HepG2 (cell line): ENCODE results near the gene CTNNA3. TPM values are rescaled to one million over a fixed set of nuclear protein-coding genes. Genes with fewer than 3 reads are reported as not detected.

Source experiments
- ATAC-seq: fragments of 200-7000 bp; cut with Tn5 transposase; 3 replicates; pipeline ENCODE4 v1.9.1; 2020; ENCODE audit warnings: mild to moderate bottlenecking, moderate library complexity
- BruUV-seq: library from RNA; stranded (reverse); fragments of 400-500 nt; replicated peaks from 2 replicates; lab custom pipeline; 2021; lab: Mats Ljungman, UMichigan
- CTCF ChIA-PET: fragments of 300-600 bp; formaldehyde crosslinking; extraction: SDS; loops from one replicate; lab custom pipeline; 2021; ENCODE audit warnings: low total read pairs, inconsistent platforms, low intra/inter-chr PET ratio; lab: Yijun Ruan, JAX
- POLR2A ChIA-PET: fragments of 350-600 bp; sonication (Branson Sonifier 250); formaldehyde crosslinking; loops from one replicate; lab custom pipeline; 2020; ENCODE audit warnings: antibody characterized with exemption, inconsistent platforms; lab: Yijun Ruan, JAX
- DNase-seq: peaks from one replicate; pipeline ENCODE4 v3.0.0-alpha.2; 2015; ENCODE audit warnings: low spot score
- FAIRE-seq: peaks from 3 replicates; lab custom pipeline; 2011; peaks lifted over from hg19 to GRCh38; lab: Jason Lieb, UNC
- H2AFZ ChIP-seq: one replicate; pipeline ENCODE4 v1.6.1; 2011; ENCODE audit warnings: low read length, inconsistent platforms
- H3K27ac ChIP-seq: fragments of 300-600 bp; 3 replicates; pipeline ENCODE4 v1.8.0; 2011; ENCODE audit warnings: mixed run types, mild to moderate bottlenecking, mixed read lengths, low read length, inconsistent platforms; ENCODE audit not compliant: insufficient read depth; ENCODE audit errors: extremely low read length
- H3K27me3 ChIP-seq, 2 experiments: fragments of 200-600 bp in 1 of 2; 2 replicates in 1 of 2; 3 replicates in 1 of 2; pipeline versions ENCODE4 v1.6.0 to v1.8.0; 2011; ENCODE audit warnings: low read length in 2 of 2, mild to moderate bottlenecking in 2 of 2, moderate library complexity in 2 of 2, inconsistent platforms in 1 of 2; ENCODE audit not compliant: insufficient read depth in 2 of 2, control insufficient read depth in 1 of 2
- H3K36me3 ChIP-seq, 2 experiments: fragments of 200-600 bp in 1 of 2; replicated peaks in 1 of 2; 2 replicates in 1 of 2; 3 replicates in 1 of 2; pipeline versions ENCODE4 v1.5.1 to v1.8.0; 2011; ENCODE audit warnings: low read length in 2 of 2, inconsistent platforms in 1 of 2; ENCODE audit not compliant: insufficient read depth in 2 of 2, control insufficient read depth in 1 of 2
- H3K4me1 ChIP-seq: 2 replicates; pipeline ENCODE4 v1.5.1; 2012; ENCODE audit warnings: low read length, inconsistent platforms; ENCODE audit not compliant: insufficient read depth
- H3K4me2 ChIP-seq: 2 replicates; pipeline ENCODE4 v1.6.0; 2011; ENCODE audit warnings: low read depth, low read length, inconsistent platforms
- H3K4me3 ChIP-seq, 3 experiments: fragments of 200-600 bp in 1 of 3; sonication (generic), shearing (Covaris generic) in 1 of 3; replicated peaks in 1 of 3; 2 replicates each; pipeline ENCODE4 v1.5.1; 2011 to 2016; ENCODE audit warnings: low read length in 3 of 3, inconsistent platforms in 2 of 3, low read depth in 2 of 3, mild to moderate bottlenecking in 2 of 3, control low read depth in 1 of 3, mixed read lengths in 1 of 3; ENCODE audit not compliant: insufficient read depth in 1 of 3
- H3K79me2 ChIP-seq: one replicate; pipeline ENCODE4 v1.6.1; 2011; ENCODE audit warnings: low read length, inconsistent platforms; ENCODE audit not compliant: insufficient read depth
- H3K9ac ChIP-seq: 2 replicates; pipeline ENCODE4 v1.6.0; 2011; ENCODE audit warnings: mild to moderate bottlenecking, low read depth, low read length, inconsistent platforms; ENCODE audit not compliant: insufficient read depth
- H3K9me3 ChIP-seq: 2 replicates; pipeline ENCODE4 v1.5.1; 2012; ENCODE audit warnings: mild to moderate bottlenecking, low read length
- H4K20me1 ChIP-seq: 2 replicates; pipeline ENCODE4 v1.6.0; 2011; ENCODE audit warnings: inconsistent platforms, mild to moderate bottlenecking, low read length, moderate library complexity; ENCODE audit not compliant: insufficient read depth
- ELF3 ChIP-seq: IDR thresholded peaks from 2 replicates; pipeline ENCODE4 v1.6.1; 2016; ENCODE audit warnings: missing genetic modification reagents, missing compliant biosample characterization
- HOXA5 ChIP-seq: sonication (generic); formaldehyde crosslinking; IDR thresholded peaks from 2 replicates; pipeline ENCODE4 v1.4.0; 2020; ENCODE audit warnings: missing genetic modification reagents
- NR2F2 ChIP-seq: IDR thresholded peaks from 2 replicates; pipeline ENCODE4 v1.6.1; 2012; ENCODE audit warnings: low read depth, inconsistent platforms, borderline replicate concordance
- ONECUT2 ChIP-seq: sonication (generic); formaldehyde crosslinking; IDR thresholded peaks from 2 replicates; pipeline ENCODE4 v1.4.0; 2020; ENCODE audit warnings: missing genetic modification reagents
- PHF5A ChIP-seq: IDR thresholded peaks from one replicate; pipeline ENCODE4 v1.6.1; 2018; ENCODE audit warnings: low read depth, missing genetic modification reagents; ENCODE audit not compliant: unreplicated experiment
- PRMT3 ChIP-seq: sonication (generic); formaldehyde crosslinking; IDR thresholded peaks from 2 replicates; pipeline ENCODE4 v1.8.1; 2022; ENCODE audit warnings: low read depth, mild to moderate bottlenecking, moderate library complexity, missing genetic modification reagents, borderline replicate concordance
- RNF2 ChIP-seq: fragments of 450-650 bp; conservative IDR thresholded peaks from 2 replicates; pipeline ENCODE4 v1.6.1; 2016; ENCODE audit warnings: low read depth
- SRSF1 ChIP-seq: fragments of 200-400 bp; formaldehyde crosslinking; optimal IDR thresholded peaks from 2 replicates; pipeline ENCODE3; 2017; ENCODE audit warnings: mild to moderate bottlenecking, low read depth, low read length, moderate library complexity
- SRSF9 ChIP-seq: fragments of 200-400 bp; formaldehyde crosslinking; IDR thresholded peaks from 2 replicates; pipeline ENCODE4 v1.6.1; 2018; ENCODE audit warnings: borderline replicate concordance, mild to moderate bottlenecking, low read depth, low read length; ENCODE audit not compliant: insufficient read depth, poor library complexity, severe bottlenecking
- ZFY ChIP-seq: sonication (generic); formaldehyde crosslinking; IDR thresholded peaks from 2 replicates; pipeline ENCODE4 v1.4.0; 2020; ENCODE audit warnings: missing genetic modification reagents
- ZKSCAN8 ChIP-seq: IDR thresholded peaks from 2 replicates; pipeline ENCODE4 v1.6.1; 2016; ENCODE audit warnings: borderline replicate concordance, missing genetic modification reagents, missing compliant biosample characterization
- ZNF44 ChIP-seq: sonication (generic); formaldehyde crosslinking; IDR thresholded peaks from 2 replicates; pipeline ENCODE4 v1.5.1; 2020; ENCODE audit warnings: mild to moderate bottlenecking, missing genetic modification reagents
- ZNF552 ChIP-seq: sonication (generic); formaldehyde crosslinking; IDR thresholded peaks from 2 replicates; pipeline ENCODE4 v1.9.0; 2022; ENCODE audit warnings: missing genetic modification reagents, mild to moderate bottlenecking, borderline replicate concordance
- ZNF709 ChIP-seq: sonication (generic); formaldehyde crosslinking; IDR thresholded peaks from 2 replicates; pipeline ENCODE4 v1.5.0; 2020; ENCODE audit warnings: mild to moderate bottlenecking, missing genetic modification reagents
- WGBS: methylation state at CpG from one replicate; pipeline ENCODE4 v1.1.6; 2017; ENCODE audit warnings: low lambda C conversion rate; 5-methylcytosine and 5-hydroxymethylcytosine counted together
- in situ Hi-C: cut with HindIII; loops from 2 replicates; pipeline ENCODE4 v1.10.0; 2017; ENCODE audit warnings: low pct_unique_long_range_greater_than_20kb; ENCODE audit not compliant: extremely low pct_ligation_motif_present
- intact Hi-C: fragments of 100-400 bp; cut with micrococcal nuclease; formaldehyde crosslinking; loops from one replicate; pipeline ENCODE4 v1.10.0; 2022; ENCODE audit not compliant: unreplicated experiment
- polyA plus RNA-seq, 8 experiments: library from polyadenylated mRNA; depleted of rRNA in 3 of 8; stranded (reverse) in 7 of 8; unstranded in 1 of 8; fragments of >200 nt; fragmentation: Illumina TruSeq in 4 of 8; extraction: Trizol in 4 of 8; gene quantifications; 2 replicates each; pipeline versions ENCODE4 v1.2.1 to v1.2.3, GENCODE V29; 2011 to 2016; ENCODE audit warnings: low read depth in 4 of 8, missing spikeins in 1 of 8, mixed read lengths in 1 of 8; ENCODE audit not compliant: insufficient read depth in 1 of 8
- total RNA-seq, 5 experiments: library from RNA; depleted of rRNA; stranded (reverse); fragments of >200 nt; fragmentation: Illumina TruSeq; extraction: Trizol; gene quantifications; 2 replicates each; pipeline ENCODE4 v1.2.3, GENCODE V29; 2016; ENCODE audit warnings: low read depth in 1 of 5
- TF ChIP-seq, protein P1 (sequence below): sonication (generic); formaldehyde crosslinking; IDR thresholded peaks from 2 replicates; pipeline ENCODE4 v1.5.0; 2020; ENCODE audit warnings: mild to moderate bottlenecking, missing genetic modification reagents
- TF ChIP-seq, protein P2 (sequence below): IDR thresholded peaks from 2 replicates; pipeline ENCODE4 v1.6.1; 2016; ENCODE audit warnings: low read depth, missing genetic modification reagents, missing compliant biosample characterization
- TF ChIP-seq, protein P3 (sequence below): sonication (generic); formaldehyde crosslinking; IDR thresholded peaks from 2 replicates; pipeline ENCODE4 v1.5.0; 2020; ENCODE audit warnings: mild to moderate bottlenecking, low read depth, missing genetic modification reagents, borderline replicate concordance

Gene CTNNA3
- total and polyA plus RNA-seq, 2 of the 13 experiments (the other 11 are each of a cell fraction or from before 2014, with no cell fraction given) = not detected

DNA sequence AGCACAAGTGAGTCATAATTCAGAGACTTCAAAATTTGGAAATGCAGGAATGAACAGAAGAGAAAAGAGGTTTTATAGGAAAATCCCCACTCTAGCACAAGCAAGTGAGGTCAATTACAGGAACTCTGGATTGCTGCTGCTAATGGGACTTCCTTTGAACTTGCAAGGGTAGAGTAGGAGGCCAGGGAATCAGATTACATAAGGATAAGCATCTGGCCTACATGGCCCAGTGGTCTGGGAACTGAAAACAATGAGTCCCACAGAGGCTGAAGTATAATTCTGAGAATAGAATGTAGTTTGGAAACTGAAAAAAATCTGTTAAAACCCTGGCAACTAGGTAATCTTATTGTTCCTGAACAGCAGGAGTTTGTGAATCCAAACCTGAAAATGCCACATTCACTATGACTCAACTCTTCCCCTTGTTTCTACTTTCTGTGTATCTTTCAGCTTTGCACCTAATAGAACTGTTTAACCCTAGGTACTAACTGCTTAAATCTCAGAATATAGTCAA, 66.5 kb downstream of the CTNNA3 start (continued):
- no peak for TF ChIP-seq SRSF9

DNA sequence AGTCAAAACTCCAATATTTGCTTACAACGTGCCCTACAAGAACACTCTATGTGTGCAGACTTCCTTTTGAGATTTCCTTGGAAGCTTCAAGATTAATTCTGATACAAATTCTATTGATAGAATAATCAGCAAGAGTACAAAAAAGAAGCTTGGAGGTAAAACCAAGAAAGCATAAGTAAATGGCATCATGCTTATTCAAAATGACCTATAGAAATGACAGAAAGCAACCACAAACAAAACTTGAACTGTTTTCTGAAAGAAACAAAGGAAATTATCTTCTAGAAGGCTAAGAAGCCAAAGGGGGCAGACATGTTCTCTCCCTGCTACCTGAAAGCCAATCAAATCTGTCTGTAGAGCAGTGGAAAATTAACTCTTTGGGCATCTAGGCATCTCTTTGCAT, 73.0 kb downstream of the CTNNA3 start:
- Histone ChIP-seq H3K36me3 (no peaks in the 10 kb centered on the region), H3K4me2 (no peak overlapping the region), H3K4me3 (no peak overlapping the region), H3K9me3 (no peaks in the 10 kb centered on the region), H2AFZ (no peak overlapping the region), H3K27me3 (no peaks in the 10 kb centered on the region), H3K4me1 (no peaks in the 10 kb centered on the region), H3K79me2 (no peaks in the 10 kb centered on the region), H3K9ac (no peak overlapping the region), H4K20me1 (no peaks in the 10 kb centered on the region), H3K27ac (no peak overlapping the region)
- FAIRE-seq (no peak), DNase-seq (no peak), ATAC-seq (no peak)
- 0% methylated on average over 1 of the region's 1 CpG for WGBS
- ChIA-PET CTCF (no interaction called here), POLR2A (no interaction called here)
- in situ Hi-C loops = no loop called here
- BruUV-seq = no TSS peak
- intact Hi-C loops = no loop called here
- TF ChIP-seq, protein P1, sequence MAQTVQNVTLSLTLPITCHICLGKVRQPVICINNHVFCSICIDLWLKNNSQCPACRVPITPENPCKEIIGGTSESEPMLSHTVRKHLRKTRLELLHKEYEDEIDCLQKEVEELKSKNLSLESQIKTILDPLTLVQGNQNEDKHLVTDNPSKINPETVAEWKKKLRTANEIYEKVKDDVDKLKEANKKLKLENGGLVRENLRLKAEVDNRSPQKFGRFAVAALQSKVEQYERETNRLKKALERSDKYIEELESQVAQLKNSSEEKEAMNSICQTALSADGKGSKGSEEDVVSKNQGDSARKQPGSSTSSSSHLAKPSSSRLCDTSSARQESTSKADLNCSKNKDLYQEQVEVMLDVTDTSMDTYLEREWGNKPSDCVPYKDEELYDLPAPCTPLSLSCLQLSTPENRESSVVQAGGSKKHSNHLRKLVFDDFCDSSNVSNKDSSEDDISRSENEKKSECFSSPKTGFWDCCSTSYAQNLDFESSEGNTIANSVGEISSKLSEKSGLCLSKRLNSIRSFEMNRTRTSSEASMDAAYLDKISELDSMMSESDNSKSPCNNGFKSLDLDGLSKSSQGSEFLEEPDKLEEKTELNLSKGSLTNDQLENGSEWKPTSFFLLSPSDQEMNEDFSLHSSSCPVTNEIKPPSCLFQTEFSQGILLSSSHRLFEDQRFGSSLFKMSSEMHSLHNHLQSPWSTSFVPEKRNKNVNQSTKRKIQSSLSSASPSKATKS (CRISPR knock-in tag) = no peak
- TF ChIP-seq RNF2 = no peak
- no peak for TF ChIP-seq HOXA5 (CRISPR knock-in tag)
- TF ChIP-seq, protein P2, sequence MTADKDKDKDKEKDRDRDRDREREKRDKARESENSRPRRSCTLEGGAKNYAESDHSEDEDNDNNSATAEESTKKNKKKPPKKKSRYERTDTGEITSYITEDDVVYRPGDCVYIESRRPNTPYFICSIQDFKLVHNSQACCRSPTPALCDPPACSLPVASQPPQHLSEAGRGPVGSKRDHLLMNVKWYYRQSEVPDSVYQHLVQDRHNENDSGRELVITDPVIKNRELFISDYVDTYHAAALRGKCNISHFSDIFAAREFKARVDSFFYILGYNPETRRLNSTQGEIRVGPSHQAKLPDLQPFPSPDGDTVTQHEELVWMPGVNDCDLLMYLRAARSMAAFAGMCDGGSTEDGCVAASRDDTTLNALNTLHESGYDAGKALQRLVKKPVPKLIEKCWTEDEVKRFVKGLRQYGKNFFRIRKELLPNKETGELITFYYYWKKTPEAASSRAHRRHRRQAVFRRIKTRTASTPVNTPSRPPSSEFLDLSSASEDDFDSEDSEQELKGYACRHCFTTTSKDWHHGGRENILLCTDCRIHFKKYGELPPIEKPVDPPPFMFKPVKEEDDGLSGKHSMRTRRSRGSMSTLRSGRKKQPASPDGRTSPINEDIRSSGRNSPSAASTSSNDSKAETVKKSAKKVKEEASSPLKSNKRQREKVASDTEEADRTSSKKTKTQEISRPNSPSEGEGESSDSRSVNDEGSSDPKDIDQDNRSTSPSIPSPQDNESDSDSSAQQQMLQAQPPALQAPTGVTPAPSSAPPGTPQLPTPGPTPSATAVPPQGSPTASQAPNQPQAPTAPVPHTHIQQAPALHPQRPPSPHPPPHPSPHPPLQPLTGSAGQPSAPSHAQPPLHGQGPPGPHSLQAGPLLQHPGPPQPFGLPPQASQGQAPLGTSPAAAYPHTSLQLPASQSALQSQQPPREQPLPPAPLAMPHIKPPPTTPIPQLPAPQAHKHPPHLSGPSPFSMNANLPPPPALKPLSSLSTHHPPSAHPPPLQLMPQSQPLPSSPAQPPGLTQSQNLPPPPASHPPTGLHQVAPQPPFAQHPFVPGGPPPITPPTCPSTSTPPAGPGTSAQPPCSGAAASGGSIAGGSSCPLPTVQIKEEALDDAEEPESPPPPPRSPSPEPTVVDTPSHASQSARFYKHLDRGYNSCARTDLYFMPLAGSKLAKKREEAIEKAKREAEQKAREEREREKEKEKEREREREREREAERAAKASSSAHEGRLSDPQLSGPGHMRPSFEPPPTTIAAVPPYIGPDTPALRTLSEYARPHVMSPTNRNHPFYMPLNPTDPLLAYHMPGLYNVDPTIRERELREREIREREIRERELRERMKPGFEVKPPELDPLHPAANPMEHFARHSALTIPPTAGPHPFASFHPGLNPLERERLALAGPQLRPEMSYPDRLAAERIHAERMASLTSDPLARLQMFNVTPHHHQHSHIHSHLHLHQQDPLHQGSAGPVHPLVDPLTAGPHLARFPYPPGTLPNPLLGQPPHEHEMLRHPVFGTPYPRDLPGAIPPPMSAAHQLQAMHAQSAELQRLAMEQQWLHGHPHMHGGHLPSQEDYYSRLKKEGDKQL (CRISPR knock-in tag) = no peak
- TF ChIP-seq PRMT3 (CRISPR knock-in tag) = no peak
- TF ChIP-seq ZKSCAN8 (CRISPR knock-in tag) = no peak
- no peak for TF ChIP-seq ZFY (CRISPR knock-in tag)
- no peak for TF ChIP-seq ZNF709 (CRISPR knock-in tag)
- TF ChIP-seq PHF5A (CRISPR knock-in tag) = no peak
- no peak for TF ChIP-seq ZNF44 (CRISPR knock-in tag)
- TF ChIP-seq ONECUT2 = no peak
- no peak for TF ChIP-seq ELF3 (CRISPR knock-in tag)
- TF ChIP-seq, protein P3, sequence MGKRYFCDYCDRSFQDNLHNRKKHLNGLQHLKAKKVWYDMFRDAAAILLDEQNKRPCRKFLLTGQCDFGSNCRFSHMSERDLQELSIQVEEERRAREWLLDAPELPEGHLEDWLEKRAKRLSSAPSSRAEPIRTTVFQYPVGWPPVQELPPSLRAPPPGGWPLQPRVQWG (CRISPR knock-in tag) = no peak
- TF ChIP-seq SRSF1 = no peak
- no peak for TF ChIP-seq ZNF552 (CRISPR knock-in tag)
- no peak for TF ChIP-seq NR2F2
